K562 (cell line): Measurements from ENCODE around the gene RPS6KA2. TPM values are rescaled to one million over a fixed set of nuclear protein-coding genes. Genes with fewer than 3 reads are reported as not detected.

Experiments used
- ATAC-seq: fragments of 200-7000 bp; cut with Tn5 transposase; 3 replicates; pipeline ENCODE4 v1.9.1; 2020; ENCODE audit warnings: moderate library complexity
- BruUV-seq: library from RNA; stranded (reverse); fragments of 400-500 nt; replicated peaks from 2 replicates; lab custom pipeline; 2021; lab: Mats Ljungman, UMichigan
- CTCF ChIA-PET: fragments of 300-600 bp; formaldehyde crosslinking; extraction: SDS; loops from one replicate; lab custom pipeline; 2021; ENCODE audit warnings: low intra/inter-chr PET ratio; lab: Yijun Ruan, JAX
- POLR2A ChIA-PET: fragments of 300-600, 350-650 bp; sonication (Branson Sonifier 250); formaldehyde crosslinking; extraction: SDS; loops from one replicate; lab custom pipeline; 2021; ENCODE audit warnings: antibody characterized with exemption, inconsistent platforms; lab: Yijun Ruan, JAX
- DNase-seq, 4 experiments: peaks; one replicate each; pipeline versions ENCODE4 v3.0.0 to v3.0.0-alpha.2; 2011 to 2018; ENCODE audit warnings: low spot score in 3 of 4, mixed read lengths in 3 of 4; ENCODE audit errors: extremely low read depth in 1 of 4
- FAIRE-seq: peaks from 2 replicates; lab custom pipeline; 2011; peaks lifted over from hg19 to GRCh38; lab: Jason Lieb, UNC
- H2AFZ ChIP-seq: 2 replicates; pipeline ENCODE4 v1.6.0; 2011; ENCODE audit warnings: low read depth, low read length, control low read depth, inconsistent platforms
- H3K27ac ChIP-seq: fragments of 200-600 bp; 3 replicates; pipeline ENCODE4 v1.8.0; 2011; ENCODE audit warnings: low read depth, mild to moderate bottlenecking, control low read depth, inconsistent platforms, low read length, moderate library complexity, mixed read lengths; ENCODE audit errors: extremely low read depth
- H3K27me3 ChIP-seq, 2 experiments: fragments of 300-600 bp in 1 of 2; 2 replicates in 1 of 2; 3 replicates in 1 of 2; pipeline versions ENCODE4 v1.6.0 to v1.8.0; 2011; ENCODE audit warnings: inconsistent platforms in 2 of 2, low read length in 2 of 2, mild to moderate bottlenecking in 1 of 2, mixed read lengths in 1 of 2, moderate library complexity in 1 of 2; ENCODE audit not compliant: control insufficient read depth in 2 of 2, insufficient read depth in 2 of 2
- H3K36me3 ChIP-seq: fragments of 300-600 bp; 3 replicates; pipeline ENCODE4 v1.8.0; 2011; ENCODE audit warnings: mild to moderate bottlenecking, low read length, inconsistent platforms; ENCODE audit not compliant: control insufficient read depth, insufficient read depth
- H3K4me1 ChIP-seq, 2 experiments: fragments of 200-600 bp in 1 of 2; replicated peaks in 1 of 2; 2 replicates in 1 of 2; 3 replicates in 1 of 2; pipeline versions ENCODE4 v1.5.1 to v1.8.0; 2011; ENCODE audit warnings: inconsistent platforms in 2 of 2, low read length in 2 of 2, mild to moderate bottlenecking in 1 of 2, mixed read lengths in 1 of 2, moderate library complexity in 1 of 2; ENCODE audit not compliant: control insufficient read depth in 2 of 2, insufficient read depth in 2 of 2
- H3K4me2 ChIP-seq: 2 replicates; pipeline ENCODE4 v1.6.1; 2011; ENCODE audit warnings: low read length, control low read depth, inconsistent platforms, mixed read lengths; ENCODE audit not compliant: insufficient read depth
- H3K4me3 ChIP-seq: fragments of 200-600 bp; sonication (generic), shearing (Covaris generic); 2 replicates; pipeline ENCODE4 v1.5.1; 2016; ENCODE audit warnings: control low read depth, inconsistent platforms
- H3K79me2 ChIP-seq: fragments of 200-600 bp; 3 replicates; pipeline ENCODE4 v1.8.0; 2011; ENCODE audit warnings: low read length, inconsistent platforms; ENCODE audit not compliant: control insufficient read depth, insufficient read depth
- H3K9ac ChIP-seq, 2 experiments: 2 replicates each; pipeline versions ENCODE4 v1.6.0 to v1.6.1; 2011; ENCODE audit warnings: low read depth in 2 of 2, low read length in 2 of 2, control low read depth in 1 of 2, inconsistent platforms in 1 of 2, mild to moderate bottlenecking in 1 of 2, mixed read lengths in 1 of 2; ENCODE audit not compliant: insufficient read depth in 1 of 2
- H3K9me1 ChIP-seq: one replicate; pipeline ENCODE4 v1.6.0; 2011; ENCODE audit warnings: inconsistent platforms, mild to moderate bottlenecking, low read length, moderate library complexity; ENCODE audit not compliant: control insufficient read depth, insufficient read depth
- H3K9me3 ChIP-seq: replicated peaks from 2 replicates; pipeline ENCODE4 v1.5.1; 2011; ENCODE audit warnings: low read depth, low read length, inconsistent platforms; ENCODE audit not compliant: control insufficient read depth, insufficient read depth
- H4K20me1 ChIP-seq: replicated peaks from 2 replicates; pipeline ENCODE4 v1.6.1; 2011; ENCODE audit warnings: low read length, inconsistent platforms, mixed read lengths; ENCODE audit not compliant: control insufficient read depth, insufficient read depth
- ATF6 ChIP-seq: sonication (generic); formaldehyde crosslinking; IDR thresholded peaks from 2 replicates; pipeline ENCODE4 v1.4.0; 2020; ENCODE audit warnings: mild to moderate bottlenecking, missing genetic modification reagents
- ATF7 ChIP-seq: fragments of 450-650 bp; IDR thresholded peaks from 2 replicates; pipeline ENCODE4 v1.7.1; 2014; ENCODE audit warnings: mild to moderate bottlenecking, moderate library complexity
- HEY1 ChIP-seq: fragments of 250-450 bp; sonication (Bioruptor Pico); IDR thresholded peaks from 2 replicates; pipeline ENCODE4 v1.5.0; 2020; ENCODE audit warnings: mild to moderate bottlenecking, moderate library complexity, borderline replicate concordance
- PCBP1 ChIP-seq: fragments of 200-400 bp; formaldehyde crosslinking; IDR thresholded peaks from 2 replicates; pipeline ENCODE4 v1.6.1; 2018; ENCODE audit warnings: mild to moderate bottlenecking, low read depth, low read length; ENCODE audit not compliant: poor library complexity, severe bottlenecking
- PHF21A ChIP-seq: fragments of 450-650 bp; IDR thresholded peaks from 2 replicates; pipeline ENCODE4 v1.6.1; 2017; ENCODE audit warnings: low read depth, borderline replicate concordance
- WGBS: fragments of 100-300 bp; shearing (Covaris generic); methylation state at CpG from one replicate; pipeline ENCODE4 v1.1.6; 2016; ENCODE audit warnings: low coverage, mixed read lengths; ENCODE audit not compliant: insufficient coverage; ENCODE audit errors: missing lambda C conversion rate; 5-methylcytosine and 5-hydroxymethylcytosine counted together
- in situ Hi-C: fragments of 300-500 bp; cut with MboI; formaldehyde crosslinking; loops from 4 replicates; pipeline ENCODE4 v1.15.0; 2018; ENCODE audit warnings: inconsistent platforms, mixed read lengths
- intact Hi-C: fragments of 100-400 bp; cut with micrococcal nuclease; formaldehyde crosslinking; loops from 2 replicates; pipeline ENCODE4 v1.14.2; 2022
- polyA plus RNA-seq, 8 experiments: library from polyadenylated mRNA; depleted of rRNA in 4 of 8; stranded (reverse) in 5 of 8; unstranded in 3 of 8; fragments of >200 nt; fragmentation: Nextera tagmentation in 2 of 8; fragmentation: Illumina TruSeq in 1 of 8; extraction: Ambion mirVana in 2 of 8; extraction: Trizol in 1 of 8; gene quantifications; 2 replicates each; pipeline versions ENCODE4 v1.2.1 to v1.2.3, GENCODE V29; 2011 to 2014; ENCODE audit warnings: inconsistent platforms in 1 of 8, missing spikeins in 1 of 8
- total RNA-seq, 7 experiments: library from RNA; depleted of rRNA in 6 of 7; stranded (reverse); fragments of >200 nt in 6 of 7; fragmentation: Illumina TruSeq in 2 of 7; extraction: Trizol in 2 of 7; gene quantifications; 2 replicates each; pipeline versions ENCODE4 v1.2.1 to v1.2.3, GENCODE V29; 2011 to 2021; ENCODE audit warnings: low replicate concordance in 1 of 7

RPS6KA2 gene
- total and polyA plus RNA-seq, 9 of the 15 experiments (the other 6 are each of a cell fraction or from before 2014, with no cell fraction given): 0.29 to 1.00 (median 0.53) TPM

GRCh38 chr6:166472636-166473035, 154.4 kb downstream of the RPS6KA2 start:
- Histone ChIP-seq H3K27me3 (peaks cover 55 to 88% of the 10 kb centered on the region in 2 experiments), H3K9me1 (no peaks in the 10 kb centered on the region), H3K9me3 (no peaks in the 10 kb centered on the region), H3K36me3 (no peaks in the 10 kb centered on the region), H3K4me3 (no peak overlapping the region), H3K79me2 (no peaks in the 10 kb centered on the region), H4K20me1 (peaks cover 6% of the 10 kb centered on the region; the same call in 1 of the 2 replicates), H3K9ac (no peak overlapping the region), H2AFZ (no peak overlapping the region), H3K4me1 (peaks cover 0 to 5% of the 10 kb centered on the region in 2 experiments; a peak in 1 of 5 replicates), H3K27ac (no peak overlapping the region), H3K4me2 (no peak overlapping the region)
- BruUV-seq: no TSS peak
- WGBS: under 1% methylated on average over 12 of the region's 12 CpGs
- ChIA-PET POLR2A (no interaction called here), CTCF (no interaction called here)
- in situ Hi-C loops (no loop called here), intact Hi-C loops (no loop called here)
- FAIRE-seq (no peak), DNase-seq (no peak), ATAC-seq (no peak)
- TF ChIP-seq ATF6 (CRISPR knock-in tag) (no peak), HEY1 (CRISPR knock-in tag) (no peak), PCBP1 (no peak), ATF7 (no peak), PHF21A (no peak)
